Putamen (tissue), 1 donor: ENCODE measurements around the gene RNU1-2.
"Not testable (repeated sequence)": the region's sequence is repeated elsewhere in the genome, so short reads cannot be mapped to it uniquely, and the experiment has no call there.

Source experiments
- DNase-seq: peaks from one replicate; pipeline ENCODE4 v3.0.0-alpha.2; 2016; ENCODE audit warnings: low spot score

The RNU1-2 gene

DNA sequence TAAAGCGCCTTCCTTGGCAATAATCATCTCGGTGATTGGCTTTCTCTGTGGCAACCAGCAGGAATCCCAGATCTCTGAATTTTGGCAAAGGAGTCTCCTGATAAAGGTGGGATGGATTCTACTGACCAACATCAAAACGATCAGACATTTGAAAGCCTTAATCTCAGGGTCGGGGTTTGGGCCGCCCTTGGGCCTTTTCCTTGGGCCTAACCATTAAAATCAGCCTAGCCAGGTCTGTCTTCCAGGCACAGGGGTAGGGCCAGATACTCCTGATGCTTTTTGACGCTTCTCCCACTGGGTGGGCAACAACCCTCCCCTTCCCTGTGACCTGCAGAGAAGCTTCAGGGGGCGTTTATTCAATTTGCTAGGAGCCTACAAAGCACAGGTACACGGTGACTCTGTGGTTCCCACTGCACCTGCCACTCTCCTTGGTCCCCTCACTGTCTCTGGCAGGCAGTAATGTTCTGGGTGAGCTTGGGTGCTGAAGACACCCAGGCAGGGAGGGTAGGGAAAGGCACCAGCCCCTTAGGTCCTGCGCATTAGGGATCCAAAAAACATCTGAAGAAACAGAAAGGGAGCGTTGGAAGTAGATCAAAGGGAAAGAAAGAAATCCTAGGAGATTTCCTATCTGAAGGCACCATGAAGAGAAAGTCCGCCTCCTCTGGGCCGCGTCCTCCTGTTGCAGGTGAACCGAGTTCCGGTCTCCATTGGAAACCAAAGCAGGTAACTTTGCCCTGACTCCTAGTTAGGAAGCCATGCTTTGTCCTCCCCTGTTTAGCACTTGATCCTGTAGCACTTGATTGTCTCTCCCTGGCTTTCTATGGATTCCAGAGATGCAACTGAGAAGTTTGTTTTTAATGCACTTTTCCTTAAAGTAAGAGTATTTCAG is 12.3 kb downstream of the RNU1-2 start:
- no peak for DNase-seq

DNA sequence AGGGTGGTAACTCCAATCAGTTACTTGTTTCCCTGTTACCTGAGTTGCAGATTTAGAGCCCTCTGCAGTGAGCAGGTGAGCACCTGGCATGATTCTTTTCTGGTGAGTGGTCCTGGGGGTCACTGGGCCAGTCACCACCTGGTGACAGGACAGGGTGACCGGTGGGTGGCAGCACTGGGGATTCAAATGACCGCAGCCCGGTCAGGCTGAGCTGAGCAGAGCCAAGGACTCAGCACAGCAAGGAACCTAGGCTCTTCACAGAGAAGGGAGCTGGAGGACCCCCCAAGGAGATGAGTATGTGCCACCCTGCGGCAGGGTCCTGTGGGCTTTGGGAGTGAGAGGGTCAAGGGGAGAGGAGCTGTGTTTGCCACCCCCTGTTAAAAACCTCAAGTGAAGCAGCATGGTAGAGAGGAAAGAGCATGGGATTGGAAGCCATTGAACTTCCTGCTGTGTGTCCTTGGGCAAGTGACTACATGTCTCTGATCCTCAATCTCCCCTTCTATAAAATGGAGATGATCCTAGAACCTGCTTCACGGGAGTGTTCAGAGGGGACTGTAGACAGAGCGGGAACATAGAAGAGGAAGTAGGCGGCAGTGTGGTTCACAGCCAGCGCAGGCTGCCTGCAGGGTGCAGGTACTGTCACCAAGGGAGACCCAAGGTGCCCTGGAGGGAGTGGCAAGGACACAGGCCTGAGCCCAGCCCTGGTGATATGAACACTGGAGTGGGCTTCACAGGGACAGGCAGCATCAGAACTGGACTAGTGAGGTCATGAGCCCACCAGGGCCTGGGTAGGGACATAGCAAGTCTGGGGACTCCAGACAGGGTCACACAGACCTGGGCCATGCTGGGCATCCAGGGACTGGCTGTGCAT is 16.3 kb downstream of the RNU1-2 start:
- not testable (repeated sequence) for DNase-seq

DNA sequence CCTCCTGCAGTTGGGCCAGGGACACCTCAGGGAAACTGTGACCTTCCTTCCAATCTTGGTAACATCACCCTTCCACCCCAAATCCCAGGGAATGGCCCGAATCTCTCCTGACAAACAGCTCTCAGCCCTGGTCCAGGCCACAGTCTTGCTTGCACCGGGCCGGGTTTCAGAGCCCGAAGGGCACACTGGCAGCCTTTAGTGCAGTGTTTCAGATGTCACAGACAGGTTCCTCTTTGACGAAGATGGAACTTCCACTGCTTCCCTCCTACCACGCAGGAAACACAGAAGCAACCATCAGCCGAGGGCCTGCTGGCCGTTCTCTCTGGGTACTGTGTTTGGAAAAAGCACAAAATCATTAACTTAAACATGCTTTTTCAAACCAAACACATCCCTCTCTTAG is 17.0 kb downstream of the RNU1-2 start:
- not testable (repeated sequence) for DNase-seq

DNA sequence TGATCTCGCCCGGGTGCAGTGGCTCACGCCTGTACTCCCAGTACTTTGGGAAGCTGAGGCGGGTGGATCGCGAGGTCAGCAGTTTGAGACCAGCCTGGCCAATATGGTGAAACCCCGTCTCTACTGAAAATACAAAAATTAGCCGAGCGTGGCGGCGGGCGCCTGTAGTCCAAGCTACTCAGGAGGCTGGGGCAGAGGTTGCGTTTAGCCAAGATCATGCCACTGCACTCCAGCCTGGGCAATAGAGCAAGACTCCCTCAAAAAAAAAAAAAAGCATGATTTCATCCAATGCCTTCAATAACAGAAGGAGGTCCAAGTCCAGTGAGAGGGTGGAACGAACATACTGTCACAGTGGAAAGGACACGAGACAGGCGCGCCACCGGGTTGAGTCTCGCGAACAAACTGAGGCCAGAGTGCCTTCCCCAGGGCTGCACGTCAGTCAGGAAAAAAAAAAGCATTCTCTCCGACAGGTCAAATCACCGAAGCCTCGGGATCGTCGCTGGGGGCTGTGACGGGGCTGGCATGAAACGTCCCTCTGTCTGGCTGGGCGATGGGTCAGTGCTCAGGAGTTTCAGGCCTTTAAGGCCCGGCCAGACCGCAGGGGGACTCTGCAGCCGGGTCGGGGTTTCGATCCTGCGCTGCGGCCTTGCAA is 17.5 kb downstream of the RNU1-2 start:
- no peak for DNase-seq

DNA sequence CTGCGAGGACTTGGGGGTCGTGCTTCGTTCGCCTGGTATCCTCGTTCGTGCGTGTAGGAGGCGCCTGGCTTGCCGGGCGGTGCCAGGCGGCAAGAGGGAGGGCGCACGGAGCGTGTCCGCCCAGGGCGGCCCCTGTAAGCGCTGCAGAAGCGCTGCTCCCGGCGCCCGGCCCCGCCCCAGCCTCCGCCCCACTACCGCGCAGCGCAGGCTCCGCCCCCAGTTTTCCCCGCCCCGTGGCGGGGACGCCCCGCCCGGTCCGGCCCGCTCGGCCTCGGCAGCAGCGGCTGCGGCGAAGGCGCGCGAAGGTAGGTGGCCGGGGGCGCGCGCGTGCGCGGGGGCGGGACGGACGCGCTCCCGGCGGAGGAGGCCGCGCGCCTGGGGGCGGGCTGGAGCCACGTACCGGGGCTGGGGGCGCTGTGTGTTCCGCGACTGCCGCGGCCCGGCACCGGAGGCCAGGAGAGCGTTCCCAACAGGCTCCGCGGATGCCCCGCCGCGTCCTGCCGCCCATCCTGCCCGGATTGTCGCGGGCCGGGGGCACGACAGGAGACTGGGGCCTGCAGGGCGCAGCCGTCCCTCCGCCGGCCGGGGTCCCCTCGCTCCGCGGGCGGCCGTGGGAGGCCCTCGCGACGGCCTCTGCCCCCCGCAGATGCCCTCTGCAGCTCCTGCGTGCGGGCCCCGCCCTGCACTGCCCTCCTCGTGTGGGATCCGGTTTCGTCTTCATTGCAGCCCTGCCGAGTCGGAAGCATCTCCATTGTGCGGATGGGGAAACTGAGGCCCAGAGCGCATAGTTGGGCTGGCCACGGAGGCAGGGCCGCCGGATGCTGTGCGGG is 18.3 kb downstream of the RNU1-2 start:
- DNase-seq = peak; percentile 100

DNA sequence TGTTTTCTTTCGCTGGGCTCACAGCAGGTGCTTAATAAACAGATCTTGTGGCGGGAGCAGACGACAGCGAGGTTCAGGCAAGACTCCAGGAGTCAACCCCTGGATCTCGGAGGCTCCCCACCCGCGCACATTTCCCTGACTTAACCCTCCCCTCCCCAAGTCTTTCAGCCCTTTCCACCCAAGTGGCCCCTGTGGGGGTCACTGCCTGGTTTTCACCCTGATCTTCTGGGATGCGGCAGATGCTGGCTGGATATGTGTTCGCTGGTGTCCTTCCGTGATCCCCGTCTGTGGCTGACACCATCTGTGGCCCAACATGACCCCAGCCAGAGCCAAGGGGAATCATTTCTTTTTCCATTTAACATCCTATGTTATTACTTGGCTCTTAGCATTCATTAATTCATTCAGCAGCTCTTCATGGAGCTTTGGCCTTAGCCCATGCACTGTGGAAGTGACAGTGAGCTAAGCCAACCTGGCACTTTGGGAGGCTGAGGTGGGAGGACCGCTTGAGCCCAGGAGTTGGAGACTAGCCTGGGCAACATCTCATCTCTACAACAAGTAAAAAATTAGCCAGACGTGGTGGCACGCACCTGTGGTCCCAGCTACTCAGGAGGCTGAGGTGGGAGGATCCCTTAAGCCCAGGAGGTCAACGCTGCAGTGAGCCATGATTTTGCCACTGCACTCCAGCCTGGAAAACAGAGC is 19.3 kb downstream of the RNU1-2 start:
- not testable (repeated sequence) for DNase-seq

DNA sequence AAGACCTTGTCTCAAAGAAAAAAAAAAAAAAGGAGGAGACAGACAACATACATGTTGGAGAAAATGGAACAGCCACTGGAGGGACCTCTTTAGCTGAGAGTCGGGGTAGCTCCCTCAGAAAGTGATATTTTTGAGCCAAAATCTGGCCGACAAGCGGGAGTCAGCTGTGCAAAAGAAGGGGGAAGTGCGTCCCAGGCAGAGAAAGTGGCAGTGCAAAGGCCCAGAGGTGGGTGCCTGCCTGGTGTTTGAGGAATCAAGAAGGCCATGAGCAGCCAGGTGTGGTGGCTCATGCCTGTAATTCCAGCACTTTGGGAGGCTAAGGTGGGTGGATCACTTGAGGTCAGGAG is 19.8 kb downstream of the RNU1-2 start:
- no peak for DNase-seq

DNA sequence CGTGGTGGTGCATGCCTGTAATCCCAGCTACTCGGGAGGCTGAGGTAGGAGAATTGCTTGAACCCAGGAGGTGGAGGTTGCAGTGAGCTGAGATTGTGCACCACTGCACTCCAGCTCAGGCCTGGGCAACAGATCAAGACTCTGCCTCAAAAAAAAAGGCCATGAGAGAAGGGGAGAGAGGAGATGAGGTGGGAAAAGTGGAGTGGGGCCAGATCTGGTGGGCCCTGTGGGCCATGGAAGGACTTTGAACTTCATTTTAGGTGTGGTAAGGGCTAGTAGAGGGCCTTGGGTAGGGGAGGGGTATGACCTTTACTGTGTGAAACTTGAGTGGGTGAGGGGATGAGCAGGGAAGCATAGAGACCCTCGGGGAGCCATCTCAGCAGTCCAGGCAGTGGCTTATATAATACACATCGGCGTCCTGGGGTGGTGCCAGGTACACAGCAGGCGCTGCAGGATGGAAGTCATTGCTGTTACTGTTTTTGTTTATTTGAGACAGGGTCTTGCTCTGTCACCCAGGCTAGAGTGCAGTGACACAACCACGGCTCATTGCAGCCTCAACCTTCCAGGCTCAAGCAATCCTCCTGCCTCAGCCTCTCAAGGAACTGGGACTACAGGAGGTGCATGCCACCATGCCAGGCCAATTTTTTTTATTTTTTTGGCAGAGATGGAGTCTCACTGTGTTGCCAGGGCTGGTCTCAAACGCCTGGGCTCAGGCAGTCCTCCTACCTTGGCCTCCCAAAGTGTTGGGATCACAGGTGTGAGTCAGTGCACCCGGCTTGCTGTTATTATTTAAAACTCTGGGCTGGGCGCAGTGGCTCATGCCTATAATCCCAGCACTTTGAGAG is 20.5 kb downstream of the RNU1-2 start:
- DNase-seq = not testable (repeated sequence)

DNA sequence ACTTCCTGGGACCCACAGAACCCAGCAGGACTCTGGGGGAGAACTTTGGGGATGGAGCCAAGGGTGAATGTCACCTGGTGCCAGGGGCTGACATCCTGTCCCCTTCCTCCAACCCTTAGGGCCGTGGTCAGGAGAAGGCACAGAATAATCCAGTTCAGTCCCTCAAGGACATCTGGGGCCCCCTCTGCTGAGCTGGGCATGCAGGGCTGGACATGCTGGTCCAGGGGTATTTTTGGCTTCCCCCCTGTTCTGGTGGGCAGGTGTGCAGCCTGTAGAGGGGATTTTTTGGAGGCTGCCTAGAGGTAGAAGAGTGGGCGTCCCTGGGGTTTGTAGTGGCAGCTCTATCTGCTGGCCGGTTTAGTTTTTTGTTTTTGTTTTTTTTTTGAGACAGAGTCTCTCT is 22.6 kb downstream of the RNU1-2 start:
- DNase-seq = no peak

DNA sequence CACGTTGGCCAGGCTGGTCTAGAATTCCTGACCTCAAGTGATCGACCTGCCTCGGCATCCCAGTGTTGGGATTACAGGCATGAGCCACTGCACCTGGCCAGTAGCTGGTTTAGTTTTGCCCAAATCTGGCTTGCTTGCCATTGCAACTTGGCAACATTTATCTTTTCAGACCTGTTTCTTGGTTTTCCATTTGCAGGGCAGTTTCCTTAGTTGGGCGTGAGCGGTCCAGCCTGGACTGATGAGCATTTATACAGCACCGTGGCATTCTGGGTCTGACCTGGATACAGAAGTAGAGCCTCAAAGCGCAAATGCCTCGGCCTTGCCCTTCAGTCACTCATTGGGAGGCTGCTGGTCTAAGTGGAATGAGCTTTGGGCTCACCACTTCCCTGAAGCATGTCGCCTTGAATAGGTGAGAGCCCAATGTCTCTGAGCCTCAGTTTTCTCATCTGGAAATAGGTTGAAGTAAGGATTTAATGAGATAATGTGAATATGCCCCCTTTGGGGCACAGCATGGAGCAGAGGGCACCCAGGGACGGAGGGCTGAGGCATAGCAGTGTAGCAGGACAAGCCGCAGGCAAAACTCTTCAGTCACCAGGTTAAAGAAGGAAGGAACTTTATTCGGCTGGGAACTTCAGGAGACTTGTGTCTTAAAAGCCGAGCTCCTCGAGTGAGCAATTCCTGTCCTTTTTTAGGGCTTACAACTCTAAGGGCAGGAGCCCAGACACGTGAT is 23.3 kb downstream of the RNU1-2 start:
- not testable (repeated sequence) for DNase-seq

DNA sequence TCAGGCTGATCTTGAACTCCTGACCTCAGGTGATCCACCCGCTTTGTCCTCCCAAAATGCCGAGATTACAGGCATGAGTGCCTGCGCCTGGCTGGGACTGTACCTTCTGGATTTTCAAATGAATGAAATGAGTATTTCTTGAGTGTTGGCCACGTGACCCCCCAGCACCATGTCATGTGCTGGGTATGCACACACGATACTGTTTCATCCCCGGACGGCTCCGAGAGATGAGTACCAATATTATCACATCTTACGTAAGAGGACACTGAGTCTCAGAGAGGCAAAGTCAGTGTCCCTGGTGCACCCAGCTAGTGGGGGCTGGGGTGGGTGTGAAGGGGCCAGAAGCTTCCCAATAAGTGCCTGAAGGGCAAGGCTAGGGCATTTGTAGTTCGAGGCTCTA is 25.2 kb downstream of the RNU1-2 start:
- DNase-seq = no peak

DNA sequence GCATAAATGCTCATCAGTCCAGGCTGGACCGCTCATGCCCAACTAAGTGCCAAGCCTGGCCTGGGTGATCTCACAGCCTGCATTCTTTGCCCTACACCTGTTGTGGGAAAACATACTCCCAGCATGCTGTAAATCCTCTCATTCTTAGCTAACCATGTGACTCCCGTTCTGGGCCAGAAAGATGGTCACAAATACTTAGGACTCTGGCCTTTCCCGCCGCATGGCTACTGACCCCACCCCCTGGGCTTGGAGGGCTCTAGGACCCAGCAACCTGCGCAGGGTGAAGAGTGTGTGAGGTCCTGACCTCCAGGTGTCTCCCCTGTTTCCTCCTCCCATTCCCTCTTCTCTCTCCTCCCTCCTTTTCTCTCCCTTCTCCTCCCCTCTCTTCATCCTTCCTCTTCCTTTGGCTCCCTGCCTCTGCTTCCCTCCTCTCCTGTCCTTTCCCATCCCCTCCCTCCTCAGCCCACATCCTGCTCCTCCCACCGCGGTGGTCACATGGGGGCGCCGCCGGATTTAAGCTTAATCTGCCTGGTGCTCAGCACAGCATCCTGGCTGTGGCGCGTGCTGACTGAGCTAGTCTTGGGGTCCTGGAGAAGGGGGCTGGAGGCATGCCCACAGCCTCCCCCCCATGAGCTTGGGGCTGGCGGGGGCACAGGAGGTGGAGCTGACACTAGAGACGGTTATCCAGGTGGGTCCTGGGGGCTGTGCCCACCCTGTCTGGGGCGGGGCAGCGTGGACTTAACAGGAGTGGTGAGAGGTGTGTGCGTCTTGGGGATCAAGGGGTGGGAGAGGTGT is 25.8 kb downstream of the RNU1-2 start, which contains the start of gene CROCC:
TSS of gene CROCC (plus strand) at position 541 of the 795 bp plus-strand sequence. CDS start at position 629, 88 bp downstream.
- DNase-seq = no peak

DNA sequence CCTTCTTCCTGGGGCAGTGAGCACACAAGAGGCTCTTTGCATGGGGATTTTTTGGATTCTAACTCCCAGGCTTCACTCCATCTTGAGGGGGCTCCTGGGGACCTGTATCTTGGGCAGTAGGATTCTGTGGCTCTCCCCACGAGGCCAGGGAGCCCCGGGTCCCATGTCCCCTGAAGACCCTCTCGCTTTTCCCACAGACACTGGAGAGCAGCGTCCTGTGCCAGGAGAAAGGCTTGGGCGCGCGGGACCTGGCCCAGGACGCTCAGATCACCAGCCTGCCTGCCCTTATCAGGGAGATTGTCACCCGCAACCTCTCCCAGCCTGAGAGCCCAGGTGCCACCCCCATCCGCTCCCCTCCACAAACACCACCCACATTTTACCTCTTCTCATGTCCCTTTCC is 26.7 kb downstream of the RNU1-2 start:
- no peak for DNase-seq

DNA sequence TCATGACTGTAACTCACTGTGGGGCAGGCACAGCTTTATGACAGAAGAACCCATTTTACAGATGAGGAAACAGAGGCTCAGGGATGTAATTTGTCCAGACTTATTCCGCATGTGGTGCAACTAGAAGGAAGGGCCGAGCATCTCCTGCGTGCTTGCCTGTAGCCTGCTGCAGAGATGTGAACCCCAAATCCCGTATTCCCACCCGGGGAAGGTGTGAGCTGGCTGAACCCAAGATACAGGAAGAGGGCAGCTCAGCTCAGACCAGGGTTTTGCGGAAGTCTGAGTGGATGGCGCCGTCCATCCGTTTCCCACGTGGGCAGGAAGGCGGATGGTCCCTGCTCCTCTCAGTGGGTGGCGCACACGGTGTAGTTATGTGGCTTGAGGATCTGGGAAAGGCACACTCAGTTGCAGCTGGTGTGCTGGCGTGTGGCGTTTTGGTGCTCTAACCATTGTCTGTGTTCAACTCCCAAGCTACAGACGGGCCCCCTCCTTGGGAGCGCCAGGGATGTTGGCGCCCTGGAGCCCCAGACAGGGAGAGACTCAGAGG is 27.2 kb downstream of the RNU1-2 start:
- no peak for DNase-seq

DNA sequence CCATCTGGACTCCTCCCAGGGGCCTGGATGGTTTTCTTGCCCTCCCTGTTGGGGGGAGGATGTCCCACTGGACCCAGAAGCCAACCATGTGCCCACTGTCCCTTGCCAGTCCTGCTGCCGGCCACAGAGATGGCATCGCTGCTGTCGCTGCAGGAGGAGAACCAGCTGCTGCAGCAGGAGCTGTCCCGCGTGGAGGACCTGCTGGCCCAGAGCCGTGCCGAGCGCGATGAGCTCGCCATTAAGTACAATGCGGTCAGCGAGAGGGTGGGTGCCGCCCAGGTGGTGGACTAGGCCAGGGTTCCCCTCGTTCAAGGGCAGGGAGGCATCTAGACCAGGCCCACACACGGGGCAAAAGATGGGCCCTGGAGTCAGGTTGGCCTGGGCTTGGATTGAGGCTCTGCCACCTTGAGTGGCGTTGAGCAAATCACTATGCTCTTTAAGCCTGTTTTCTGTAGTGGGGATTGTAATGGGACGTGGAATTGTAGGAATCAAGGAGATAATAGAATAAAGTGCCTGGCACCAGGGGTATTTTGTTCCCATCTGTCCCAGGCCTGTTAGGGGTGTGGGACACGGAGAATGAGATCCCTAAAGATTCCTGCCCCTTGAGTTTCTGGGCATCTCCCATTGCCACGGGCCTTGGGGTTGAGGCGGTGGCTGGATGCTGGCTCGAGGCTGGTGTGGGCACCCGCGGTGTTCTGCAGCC is 28.6 kb downstream of the RNU1-2 start:
- DNase-seq = no peak

DNA sequence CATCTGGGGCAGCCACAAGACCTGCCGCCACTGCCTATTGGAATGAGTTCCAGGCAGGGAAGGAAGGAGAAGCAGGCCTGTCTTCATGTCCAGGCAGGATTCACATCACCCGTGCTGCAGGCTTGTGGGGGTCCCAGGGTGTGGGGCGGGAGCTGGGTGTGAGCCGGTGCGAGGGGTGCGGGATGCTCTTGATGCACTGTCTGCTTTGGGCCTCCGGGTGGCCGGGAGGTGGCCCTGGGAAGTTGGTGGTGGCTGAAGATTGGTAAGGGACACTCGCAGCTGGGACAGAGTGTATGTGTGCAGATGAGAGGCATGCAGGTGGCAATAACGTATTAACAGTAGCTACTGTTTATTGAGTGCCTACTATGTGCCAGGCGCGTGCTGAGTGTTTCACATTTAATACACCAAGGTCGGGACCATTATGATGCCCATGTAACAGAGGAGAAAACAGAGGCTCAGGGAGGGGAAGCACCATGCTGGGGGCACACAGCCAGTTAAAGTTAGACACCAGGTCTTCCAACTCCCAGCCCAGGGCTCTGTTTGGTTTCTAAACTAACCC is 29.2 kb downstream of the RNU1-2 start:
- no peak for DNase-seq
